Measurements from ENCODE around the gene ADD1. TPM values are rescaled to one million over a fixed set of nuclear protein-coding genes. Genes with fewer than 3 reads are reported as not detected.

The ADD1 gene
- total and polyA plus RNA-seq, 2 donors (not counting 1 experiment from before 2014, with no cell fraction given), result 302 to 383 TPM

GRCh38 chr4:2837110-2837903 is 6.3 kb upstream of the ADD1 start:
- DNase-seq, result peak; percentile 16
- peak overlapping the region; percentile 71 for H3K4me3 Mint-ChIP-seq
- intact Hi-C loops (cut with micrococcal nuclease), result loop anchor here (5.0 kb wide), 1 partner anchor 95 kb away; no protein-coding TSS in a partner anchor

More at GRCh38 chr4:2837110-2837903, 6.3 kb upstream of the ADD1 start:
- 89% methylated on average over 18 of the region's 20 CpGs for WGBS (ENCODE audit: insufficient coverage)
- TF ChIP-seq EZH2 (IDR thresholded peaks at IDR 0.05; ENCODE audit: borderline replicate concordance, insufficient read depth, low read depth, low read length, poor library complexity, severe bottlenecking) (no peak), CTCF (IDR thresholded peaks at IDR 0.05) (no peak)
- Histone ChIP-seq H3K9me3 (ENCODE audit: control extremely low read depth in 1 of 3, control insufficient read depth in 2 of 3, insufficient read depth in 1 of 3, low read length in 2 of 3) (no peaks in the 10 kb centered on the region), H3K27me3 (replicated peaks in 1 of 4; ENCODE audit: control extremely low read depth in 1 of 4, control insufficient read depth in 3 of 4, insufficient read depth in 4 of 4, low read length in 3 of 4) (no peaks in the 10 kb centered on the region), H3K27ac (ENCODE audit: low read length in 2 of 2) (peak overlapping the region; percentile 78), H3K79me2 (ENCODE audit: control insufficient read depth, insufficient read depth, low read length) (peaks cover 45% of the 10 kb centered on the region), H4K20me1 (ENCODE audit: control insufficient read depth, insufficient read depth, low read length, poor library complexity, severe bottlenecking) (peaks cover 26% of the 10 kb centered on the region), H3K4me3 (ENCODE audit: control extremely low read depth in 1 of 5, extremely low read depth in 1 of 5, insufficient read depth in 1 of 5, low read depth in 2 of 5, low read length in 4 of 5) (peak overlapping the region in 3 of 5 experiments; percentile 6 to 51 (median 38)), H3K4me1 (ENCODE audit: control insufficient read depth in 2 of 2, insufficient read depth in 2 of 2, low read length in 2 of 2) (peaks cover 71 to 76% of the 10 kb centered on the region in 2 donors), H3K36me3 (replicated peaks in 1 of 2; ENCODE audit: control extremely low read depth in 1 of 2, control insufficient read depth in 1 of 2, extremely low read depth in 1 of 2, insufficient read depth in 2 of 2, low read length in 1 of 2) (peaks cover 0 to 28% of the 10 kb centered on the region in 2 experiments), H3K4me2 (replicated peaks; ENCODE audit: low read depth, low read length, poor library complexity, severe bottlenecking) (peak overlapping the region; percentile 70), H3K9ac (ENCODE audit: low read length) (peak overlapping the region; percentile 36), H2AFZ (ENCODE audit: insufficient read depth, low read depth, low read length, poor library complexity, severe bottlenecking) (no peak overlapping the region)
- no peak for ATAC-seq (ENCODE audit: low read depth)
- no peaks in the 10 kb centered on the region for H3K27me3 Mint-ChIP-seq
- H3K27ac Mint-ChIP-seq, result peak overlapping the region; percentile 63
- ChIA-PET CTCF (interaction anchor here (1.0 to 1.1 kb wide), 2 partner anchors 9 to 73 kb away, joined by 3 read pairs; no protein-coding TSS in a partner anchor), POLR2A (no interaction called here)
- no peaks in the 10 kb centered on the region for H3K9me3 Mint-ChIP-seq (ENCODE audit: insufficient read depth)
- H3K4me1 Mint-ChIP-seq, result peaks cover 72% of the 10 kb centered on the region
